GM13976 (cell line): Measurements from ENCODE around the gene DSG4.
A peak's percentile ranks its signal among the peaks of the same experiment; 100 is the strongest.

ENCODE experiments used
- DNase-seq: peaks from one replicate; pipeline ENCODE4 v3.0.0; 2012; ENCODE audit warnings: low spot score
- in situ Hi-C: fragments of 300-500 bp; cut with MboI; formaldehyde crosslinking; loops from one replicate; pipeline ENCODE4 v1.12.0; 2022; ENCODE audit warnings: low sequenced_read_pairs, mixed read lengths, inconsistent platforms; ENCODE audit not compliant: unreplicated experiment
- TF ChIP-seq, protein P1 (sequence below): IDR thresholded peaks from 2 replicates; pipeline ENCODE4 v1.5.1; 2012; ENCODE audit warnings: borderline replicate concordance, mild to moderate bottlenecking; ENCODE audit not compliant: insufficient read depth; ENCODE audit errors: extremely low read depth, missing control alignments, control extremely low read depth

The DSG4 gene

DNA sequence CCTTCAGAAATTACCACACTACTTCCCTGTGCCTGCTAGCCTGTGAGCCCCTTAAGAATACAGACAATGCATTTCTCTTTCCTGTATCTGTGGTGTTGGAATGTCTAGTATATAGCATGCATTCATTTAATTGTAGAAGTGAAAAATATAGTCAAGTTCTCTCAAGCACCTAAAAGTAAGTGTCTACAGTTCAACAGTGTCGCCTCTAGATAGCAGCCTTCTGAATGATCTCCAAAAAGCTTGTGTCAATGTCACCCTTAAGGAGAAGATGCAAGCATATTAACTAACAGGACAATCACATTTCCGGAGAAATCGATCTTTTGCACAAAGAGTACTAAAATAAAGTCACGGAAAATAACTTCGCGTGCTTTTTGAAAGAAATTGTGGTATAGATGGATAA lies 43.5 kb downstream of the DSG4 start:
- in situ Hi-C loops = loop anchor here (10.0 kb wide), 1 partner anchor 125 kb away; no protein-coding TSS in a partner anchor
- no peak for DNase-seq
- TF ChIP-seq, protein P1, sequence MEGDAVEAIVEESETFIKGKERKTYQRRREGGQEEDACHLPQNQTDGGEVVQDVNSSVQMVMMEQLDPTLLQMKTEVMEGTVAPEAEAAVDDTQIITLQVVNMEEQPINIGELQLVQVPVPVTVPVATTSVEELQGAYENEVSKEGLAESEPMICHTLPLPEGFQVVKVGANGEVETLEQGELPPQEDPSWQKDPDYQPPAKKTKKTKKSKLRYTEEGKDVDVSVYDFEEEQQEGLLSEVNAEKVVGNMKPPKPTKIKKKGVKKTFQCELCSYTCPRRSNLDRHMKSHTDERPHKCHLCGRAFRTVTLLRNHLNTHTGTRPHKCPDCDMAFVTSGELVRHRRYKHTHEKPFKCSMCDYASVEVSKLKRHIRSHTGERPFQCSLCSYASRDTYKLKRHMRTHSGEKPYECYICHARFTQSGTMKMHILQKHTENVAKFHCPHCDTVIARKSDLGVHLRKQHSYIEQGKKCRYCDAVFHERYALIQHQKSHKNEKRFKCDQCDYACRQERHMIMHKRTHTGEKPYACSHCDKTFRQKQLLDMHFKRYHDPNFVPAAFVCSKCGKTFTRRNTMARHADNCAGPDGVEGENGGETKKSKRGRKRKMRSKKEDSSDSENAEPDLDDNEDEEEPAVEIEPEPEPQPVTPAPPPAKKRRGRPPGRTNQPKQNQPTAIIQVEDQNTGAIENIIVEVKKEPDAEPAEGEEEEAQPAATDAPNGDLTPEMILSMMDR = no peak

DNA sequence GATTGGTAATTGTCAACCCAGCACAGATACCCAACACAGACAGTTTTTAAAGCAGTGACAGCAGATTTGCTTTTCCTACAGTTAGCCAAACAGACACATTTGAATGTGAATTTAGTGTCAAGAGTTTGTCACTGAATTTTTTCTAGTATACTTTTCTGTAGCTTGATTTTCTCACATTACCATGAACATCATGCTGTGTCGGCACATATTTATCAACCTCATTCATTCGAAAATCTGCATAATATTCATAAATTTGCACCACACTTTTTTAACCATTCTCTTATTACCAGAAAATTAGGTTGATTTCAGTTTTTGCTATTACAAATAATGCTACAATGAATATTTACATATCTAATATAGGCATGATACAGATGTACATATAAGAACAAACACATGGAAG lies 43.9 kb downstream of the DSG4 start:
- in situ Hi-C loops = loop anchor here (10.0 kb wide), 1 partner anchor 124 kb away; no protein-coding TSS in a partner anchor
- DNase-seq = no peak
- TF ChIP-seq, protein P1 = no peak

DNA sequence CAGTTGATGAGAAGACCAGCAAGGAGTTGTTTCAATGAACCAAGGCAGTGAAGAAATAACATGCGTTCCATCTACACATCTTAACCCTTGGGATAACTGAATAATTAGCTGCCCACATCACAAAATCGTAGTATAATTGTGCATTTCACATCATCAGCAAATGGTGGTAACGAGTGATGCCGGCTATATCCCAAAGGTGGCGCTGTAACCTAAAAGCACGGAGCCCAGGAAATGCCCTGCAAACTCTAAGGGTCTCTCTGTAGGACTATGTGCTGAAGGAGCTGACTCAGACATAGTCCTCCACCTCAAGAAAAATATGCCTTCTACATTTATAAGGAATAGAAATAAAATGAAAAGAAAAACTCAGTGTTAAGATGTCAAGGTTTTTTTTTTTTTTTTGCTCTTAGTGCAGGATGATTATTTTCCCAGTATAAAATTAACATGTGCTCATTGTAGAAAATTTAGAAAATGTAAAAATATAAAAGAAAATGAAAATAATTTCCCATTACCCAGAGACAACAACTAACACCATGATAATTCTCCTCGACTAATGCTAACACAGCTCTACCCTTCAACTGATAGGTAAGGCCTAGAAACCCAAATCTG lies 47.9 kb downstream of the DSG4 start:
- TF ChIP-seq, protein P1 = peak; percentile 73
- in situ Hi-C loops = loop anchor here (10.0 kb wide), 1 partner anchor 120 kb away; no protein-coding TSS in a partner anchor
- DNase-seq = peak; percentile 39

DNA sequence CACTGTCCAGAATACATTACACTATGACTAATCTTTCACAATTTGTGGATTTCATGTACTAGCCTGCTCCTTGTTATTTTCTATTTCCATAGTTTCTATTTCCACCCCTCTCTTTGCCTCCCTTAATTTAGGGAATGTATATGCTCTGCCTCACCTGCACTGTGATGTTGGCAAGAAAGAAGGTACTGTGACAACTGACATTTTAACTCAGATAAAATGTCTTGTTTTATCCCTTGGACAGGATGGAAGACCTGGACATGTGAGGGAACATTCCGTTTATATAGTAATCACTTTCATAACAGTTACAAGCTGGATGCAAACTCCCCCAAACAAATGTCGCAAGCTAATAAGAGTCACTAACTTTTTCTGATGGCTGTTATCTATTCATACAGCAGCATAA lies 49.4 kb downstream of the DSG4 start:
- TF ChIP-seq, protein P1 = no peak
- in situ Hi-C loops = loop anchor here (10.0 kb wide), 1 partner anchor 119 kb away; no protein-coding TSS in a partner anchor
- DNase-seq = no peak

- in situ Hi-C loops = loop anchor here (10.0 kb wide), 1 partner anchor 118 kb away; no protein-coding TSS in a partner anchor
- TF ChIP-seq, protein P1 = no peak
- DNase-seq = no peak
These were observed 50.4 kb downstream of the DSG4 start for GRCh38 chr18:31426871-31427406.

- TF ChIP-seq, protein P1 = no peak
- no peak for DNase-seq
- in situ Hi-C loops = loop anchor here (10.0 kb wide), 1 partner anchor 117 kb away; no protein-coding TSS in a partner anchor
These were observed 51.6 kb downstream of the DSG4 start for GRCh38 chr18:31428211-31428610.
